Fibroblast of lung (primary cell): ENCODE data around the gene TLCD4. TPM values are rescaled to one million over a fixed set of nuclear protein-coding genes. Genes with fewer than 3 reads are reported as not detected.
A peak's percentile ranks its signal among the peaks of the same experiment; 100 is the strongest.

Experiments
- DNase-seq, 2 donors: peaks; one replicate each; pipeline versions ENCODE4 v3.0.0 to v3.0.0-alpha.2; 2010; ENCODE audit warnings: low read depth in 2 of 2
- H2AFZ ChIP-seq: 2 replicates; pipeline ENCODE4 v1.5.1; 2012; ENCODE audit warnings: low read length, control low read depth, inconsistent platforms
- H3K27ac ChIP-seq: 2 replicates; pipeline ENCODE4 v1.5.1; 2011; ENCODE audit warnings: low read length, control low read depth; ENCODE audit not compliant: insufficient read depth
- H3K27me3 ChIP-seq: 2 replicates; pipeline ENCODE4 v1.5.1; 2011; ENCODE audit warnings: mild to moderate bottlenecking, low read length; ENCODE audit not compliant: control insufficient read depth, insufficient read depth
- H3K36me3 ChIP-seq: 2 replicates; pipeline ENCODE4 v1.5.1; 2011; ENCODE audit warnings: low read length; ENCODE audit not compliant: control insufficient read depth, insufficient read depth
- H3K4me1 ChIP-seq: 2 replicates; pipeline ENCODE4 v1.5.1; 2011; ENCODE audit warnings: low read length; ENCODE audit not compliant: control insufficient read depth, insufficient read depth; ENCODE audit errors: extremely low read depth
- H3K4me2 ChIP-seq: 2 replicates; pipeline ENCODE4 v1.5.1; 2011; ENCODE audit warnings: low read length, control low read depth; ENCODE audit not compliant: insufficient read depth; ENCODE audit errors: extremely low read depth
- H3K4me3 ChIP-seq, 4 experiments: fragments of 200-600 bp in 1 of 4; sonication (generic) in 1 of 4; replicated peaks in 1 of 4; 2 replicates each; pipeline ENCODE4 v1.5.1; 2011 to 2016; ENCODE audit warnings: low read length in 4 of 4, low read depth in 3 of 4, mild to moderate bottlenecking in 3 of 4, control low read depth in 2 of 4, inconsistent platforms in 1 of 4, mixed read lengths in 1 of 4; ENCODE audit not compliant: insufficient read depth in 1 of 4; ENCODE audit errors: control extremely low read depth in 1 of 4
- H3K79me2 ChIP-seq: 2 replicates; pipeline ENCODE4 v1.5.1; 2012; ENCODE audit warnings: mild to moderate bottlenecking, low read length, inconsistent platforms; ENCODE audit not compliant: control insufficient read depth, insufficient read depth
- H3K9ac ChIP-seq: 2 replicates; pipeline ENCODE4 v1.5.1; 2011; ENCODE audit warnings: mild to moderate bottlenecking, low read length, control low read depth; ENCODE audit not compliant: insufficient read depth
- H3K9me3 ChIP-seq: 2 replicates; pipeline ENCODE4 v1.5.1; 2012; ENCODE audit warnings: low read depth, low read length; ENCODE audit not compliant: control insufficient read depth, insufficient read depth
- H4K20me1 ChIP-seq: 2 replicates; pipeline ENCODE4 v1.5.1; 2011; ENCODE audit warnings: low read length; ENCODE audit not compliant: control insufficient read depth, insufficient read depth; ENCODE audit errors: extremely low read depth
- EZH2 ChIP-seq: IDR thresholded peaks from 2 replicates; pipeline ENCODE4 v1.5.1; 2012; ENCODE audit warnings: low read length, control low read depth, mild to moderate bottlenecking; ENCODE audit errors: missing control alignments
- polyA plus RNA-seq, 2 donors: library from polyadenylated mRNA; depleted of rRNA in 1 of 2; stranded (reverse) in 1 of 2; unstranded in 1 of 2; fragments of >200 nt; gene quantifications; 2 replicates each; pipeline ENCODE4 v1.2.1, GENCODE V29; 2011 to 2012; ENCODE audit warnings: missing spikeins in 1 of 2
- total RNA-seq: library from RNA; depleted of rRNA; stranded (reverse); fragments of >200 nt; gene quantifications from 2 replicates; pipeline ENCODE4 v1.2.1, GENCODE V29; 2014
- TF ChIP-seq, protein P1 (sequence below), 2 donors: IDR thresholded peaks in 1 of 2; conservative IDR thresholded peaks in 1 of 2; 1 replicate in 1 of 2; 2 replicates in 1 of 2; pipeline ENCODE4 v1.5.1; 2011 to 2012; ENCODE audit warnings: low read length in 2 of 2, control low read depth in 1 of 2, inconsistent platforms in 1 of 2, low read depth in 1 of 2, mild to moderate bottlenecking in 1 of 2

The TLCD4 gene
- total and polyA plus RNA-seq, 2 donors (not counting 1 experiment from before 2014, with no cell fraction given) = 1.5 to 2.1 TPM

DNA sequence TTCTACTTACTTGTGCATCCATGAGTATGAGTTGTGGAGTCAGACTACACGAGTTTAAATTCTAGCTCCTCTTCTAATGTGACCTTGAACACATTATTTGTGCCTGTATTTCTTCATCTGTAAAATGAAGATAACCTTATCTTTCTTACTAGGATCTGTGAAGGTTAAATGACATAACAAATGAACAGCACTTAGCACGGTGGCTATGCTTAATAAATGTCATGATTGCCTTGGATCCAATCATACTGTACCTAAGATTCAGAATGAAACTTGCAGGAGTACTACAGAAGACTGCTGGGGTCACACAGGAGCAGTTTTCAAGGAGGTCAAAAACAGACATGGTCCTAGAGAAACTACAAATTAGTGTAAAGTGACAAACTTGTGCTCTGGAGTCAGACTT is 22.2 kb upstream of the TLCD4 start:
- Histone ChIP-seq H3K79me2 (no peaks in the 10 kb centered on the region), H4K20me1 (no peaks in the 10 kb centered on the region), H2AFZ (no peak overlapping the region), H3K9me3 (no peaks in the 10 kb centered on the region), H3K4me1 (no peaks in the 10 kb centered on the region), H3K27me3 (no peaks in the 10 kb centered on the region), H3K4me3 (no peak overlapping the region), H3K9ac (no peak overlapping the region), H3K27ac (no peak overlapping the region), H3K4me2 (no peak overlapping the region), H3K36me3 (no peaks in the 10 kb centered on the region)
- TF ChIP-seq, protein P1, sequence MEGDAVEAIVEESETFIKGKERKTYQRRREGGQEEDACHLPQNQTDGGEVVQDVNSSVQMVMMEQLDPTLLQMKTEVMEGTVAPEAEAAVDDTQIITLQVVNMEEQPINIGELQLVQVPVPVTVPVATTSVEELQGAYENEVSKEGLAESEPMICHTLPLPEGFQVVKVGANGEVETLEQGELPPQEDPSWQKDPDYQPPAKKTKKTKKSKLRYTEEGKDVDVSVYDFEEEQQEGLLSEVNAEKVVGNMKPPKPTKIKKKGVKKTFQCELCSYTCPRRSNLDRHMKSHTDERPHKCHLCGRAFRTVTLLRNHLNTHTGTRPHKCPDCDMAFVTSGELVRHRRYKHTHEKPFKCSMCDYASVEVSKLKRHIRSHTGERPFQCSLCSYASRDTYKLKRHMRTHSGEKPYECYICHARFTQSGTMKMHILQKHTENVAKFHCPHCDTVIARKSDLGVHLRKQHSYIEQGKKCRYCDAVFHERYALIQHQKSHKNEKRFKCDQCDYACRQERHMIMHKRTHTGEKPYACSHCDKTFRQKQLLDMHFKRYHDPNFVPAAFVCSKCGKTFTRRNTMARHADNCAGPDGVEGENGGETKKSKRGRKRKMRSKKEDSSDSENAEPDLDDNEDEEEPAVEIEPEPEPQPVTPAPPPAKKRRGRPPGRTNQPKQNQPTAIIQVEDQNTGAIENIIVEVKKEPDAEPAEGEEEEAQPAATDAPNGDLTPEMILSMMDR (conservative IDR thresholded peaks at IDR 0.05 in 1 of 2, IDR thresholded peaks at IDR 0.05 in 1 of 2; ENCODE audit: low read depth in 1 of 2, low read length in 2 of 2) = no peak
- TF ChIP-seq EZH2 = no peak
- no peak for DNase-seq

DNA sequence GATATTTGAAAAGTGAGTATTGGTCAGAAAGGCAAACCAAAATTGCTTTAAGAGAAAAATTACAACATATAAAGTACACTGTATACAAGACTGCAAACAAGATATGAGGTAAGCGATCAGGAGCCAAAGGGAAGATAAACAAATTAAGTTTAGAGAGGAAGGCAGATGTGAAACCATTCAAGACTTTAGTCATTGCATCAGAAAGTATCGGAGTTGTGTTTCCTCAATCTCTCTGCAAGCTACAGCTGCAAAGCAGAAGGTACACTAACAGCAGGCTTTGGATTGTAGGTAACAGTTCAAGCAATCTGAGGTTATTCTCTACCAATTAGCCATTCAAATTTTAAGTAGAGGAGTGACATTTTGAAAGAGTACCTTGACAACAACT is 21.3 kb upstream of the TLCD4 start:
- TF ChIP-seq, protein P1 (conservative IDR thresholded peaks at IDR 0.05 in 1 of 2, IDR thresholded peaks at IDR 0.05 in 1 of 2; ENCODE audit: low read depth in 1 of 2, low read length in 2 of 2) = no peak
- TF ChIP-seq EZH2 = no peak
- no peaks in the 10 kb centered on the region for H3K4me1 ChIP-seq
- H3K4me3 ChIP-seq = no peak overlapping the region
- no peak overlapping the region for H2AFZ ChIP-seq
- H3K9ac ChIP-seq = no peak overlapping the region
- no peaks in the 10 kb centered on the region for H4K20me1 ChIP-seq
- no peak overlapping the region for H3K4me2 ChIP-seq
- H3K79me2 ChIP-seq = no peaks in the 10 kb centered on the region
- H3K9me3 ChIP-seq = no peaks in the 10 kb centered on the region
- H3K27me3 ChIP-seq = no peaks in the 10 kb centered on the region
- H3K36me3 ChIP-seq = no peaks in the 10 kb centered on the region
- H3K27ac ChIP-seq = no peak overlapping the region
- DNase-seq = peak in 1 of 2 donors; percentile 73

DNA sequence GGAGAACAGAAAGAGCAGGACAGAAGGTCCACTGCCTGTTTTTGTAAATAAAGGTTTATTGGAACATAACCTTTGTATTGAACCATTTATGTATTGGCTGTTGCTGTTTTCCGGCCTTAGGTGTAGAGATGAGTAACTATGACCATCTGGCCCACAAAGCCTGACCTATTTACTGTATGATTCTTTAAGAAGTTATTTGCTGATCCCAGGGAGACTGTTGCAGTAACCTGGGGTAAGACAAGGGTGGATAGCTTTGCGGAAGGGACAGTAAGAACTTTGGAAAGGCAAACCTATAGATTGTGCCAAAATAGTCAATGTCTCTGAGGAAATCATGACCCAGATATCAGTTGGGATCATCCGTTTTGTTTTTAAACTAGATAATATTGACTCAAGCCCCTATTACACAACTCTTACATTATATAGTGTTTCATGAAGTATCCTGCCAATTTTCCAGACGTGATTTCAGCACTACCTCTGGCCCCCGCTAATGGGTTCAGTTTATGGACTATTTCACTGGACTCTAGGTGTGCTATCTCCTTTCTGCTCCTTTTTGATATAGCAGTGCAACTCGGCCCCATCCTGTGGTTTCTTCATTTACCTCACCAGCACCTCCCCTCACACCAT is 20.8 kb upstream of the TLCD4 start:
- Histone ChIP-seq H2AFZ (no peak overlapping the region), H3K4me3 (no peak overlapping the region), H3K4me1 (no peaks in the 10 kb centered on the region), H3K9me3 (no peaks in the 10 kb centered on the region), H3K4me2 (no peak overlapping the region), H4K20me1 (no peaks in the 10 kb centered on the region), H3K27ac (no peak overlapping the region), H3K9ac (no peak overlapping the region), H3K36me3 (no peaks in the 10 kb centered on the region), H3K79me2 (no peaks in the 10 kb centered on the region), H3K27me3 (no peaks in the 10 kb centered on the region)
- TF ChIP-seq EZH2 = no peak
- TF ChIP-seq, protein P1 (conservative IDR thresholded peaks at IDR 0.05 in 1 of 2, IDR thresholded peaks at IDR 0.05 in 1 of 2; ENCODE audit: low read depth in 1 of 2, low read length in 2 of 2) = no peak
- no peak for DNase-seq
